ENCODE measurements around the gene EBPL.

DNA sequence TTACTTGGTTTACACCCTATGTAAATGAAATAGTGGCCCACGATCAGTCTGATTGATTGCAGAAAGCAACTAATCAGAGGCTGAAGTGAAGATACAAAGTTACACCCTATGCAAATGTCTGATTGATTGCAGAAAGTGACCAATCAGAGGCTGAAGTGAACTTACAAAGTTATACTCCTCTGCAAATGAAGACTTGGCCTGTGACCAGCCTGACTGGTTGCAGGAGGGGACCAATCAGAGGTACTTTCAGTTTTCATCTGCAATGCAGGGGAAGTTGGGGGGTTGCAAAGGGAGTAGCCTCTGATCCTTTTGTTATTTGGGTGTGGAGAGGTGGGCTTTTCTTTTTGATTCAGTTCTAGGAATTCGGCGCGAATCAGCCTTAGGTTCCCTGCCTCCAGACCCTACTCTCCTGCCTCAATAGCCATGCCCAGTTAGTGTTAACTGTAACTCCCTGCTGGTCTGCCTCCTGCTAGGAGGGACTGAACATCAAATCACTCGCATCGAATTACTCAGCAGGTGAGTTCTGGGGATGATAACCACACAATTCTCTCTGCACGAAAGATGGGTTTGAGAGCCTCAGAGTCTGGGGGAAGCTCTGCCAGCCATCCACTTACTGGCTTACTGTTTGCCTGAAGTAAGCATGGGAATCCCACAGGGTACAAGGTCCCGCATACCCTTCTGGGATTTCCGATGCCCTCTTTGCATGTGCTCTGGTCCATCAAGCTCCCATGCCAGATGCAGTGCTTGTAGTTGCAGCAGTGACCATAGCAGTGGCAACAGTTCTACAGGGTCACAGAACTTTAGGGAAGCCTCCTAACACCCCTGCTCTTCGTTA is 55.5 kb downstream of the EBPL start:
- no peak for TF ChIP-seq EP300 (IDR thresholded peaks at IDR 0.05)
- TF ChIP-seq, protein P1, sequence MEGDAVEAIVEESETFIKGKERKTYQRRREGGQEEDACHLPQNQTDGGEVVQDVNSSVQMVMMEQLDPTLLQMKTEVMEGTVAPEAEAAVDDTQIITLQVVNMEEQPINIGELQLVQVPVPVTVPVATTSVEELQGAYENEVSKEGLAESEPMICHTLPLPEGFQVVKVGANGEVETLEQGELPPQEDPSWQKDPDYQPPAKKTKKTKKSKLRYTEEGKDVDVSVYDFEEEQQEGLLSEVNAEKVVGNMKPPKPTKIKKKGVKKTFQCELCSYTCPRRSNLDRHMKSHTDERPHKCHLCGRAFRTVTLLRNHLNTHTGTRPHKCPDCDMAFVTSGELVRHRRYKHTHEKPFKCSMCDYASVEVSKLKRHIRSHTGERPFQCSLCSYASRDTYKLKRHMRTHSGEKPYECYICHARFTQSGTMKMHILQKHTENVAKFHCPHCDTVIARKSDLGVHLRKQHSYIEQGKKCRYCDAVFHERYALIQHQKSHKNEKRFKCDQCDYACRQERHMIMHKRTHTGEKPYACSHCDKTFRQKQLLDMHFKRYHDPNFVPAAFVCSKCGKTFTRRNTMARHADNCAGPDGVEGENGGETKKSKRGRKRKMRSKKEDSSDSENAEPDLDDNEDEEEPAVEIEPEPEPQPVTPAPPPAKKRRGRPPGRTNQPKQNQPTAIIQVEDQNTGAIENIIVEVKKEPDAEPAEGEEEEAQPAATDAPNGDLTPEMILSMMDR (IDR thresholded peaks at IDR 0.05): no peak
